H9 (cell line): ENCODE data around the gene SMARCD3. TPM values are rescaled to one million over a fixed set of nuclear protein-coding genes. Genes with fewer than 3 reads are reported as not detected.
A peak's percentile ranks its signal among the peaks of the same experiment; 100 is the strongest.

ENCODE experiments used
- DNase-seq: peaks from one replicate; pipeline ENCODE4 v3.0.0-alpha.2; 2017
- H2AFZ ChIP-seq: one replicate; pipeline ENCODE4 v1.6.1; 2013; ENCODE audit warnings: mild to moderate bottlenecking, low read length, control low read depth, moderate library complexity
- H2AK5ac ChIP-seq: 2 replicates; pipeline ENCODE4 v1.6.1; 2013; ENCODE audit warnings: low read length, control low read depth, mixed read lengths; ENCODE audit not compliant: insufficient read length
- H2BK120ac ChIP-seq: one replicate; pipeline ENCODE4 v1.6.1; 2013; ENCODE audit warnings: low read depth, mild to moderate bottlenecking, low read length, control low read depth, inconsistent platforms; ENCODE audit not compliant: poor library complexity, severe bottlenecking
- H2BK12ac ChIP-seq: 2 replicates; pipeline ENCODE4 v1.6.1; 2013; ENCODE audit warnings: low read length, control low read depth, mixed read lengths, low read depth; ENCODE audit not compliant: insufficient read length
- H2BK15ac ChIP-seq: 2 replicates; pipeline ENCODE4 v1.6.1; 2013; ENCODE audit warnings: low read depth, low read length, control low read depth
- H2BK20ac ChIP-seq: one replicate; pipeline ENCODE4 v1.6.1; 2013; ENCODE audit warnings: low read depth, mild to moderate bottlenecking, low read length, control low read depth, inconsistent platforms; ENCODE audit not compliant: poor library complexity, severe bottlenecking
- H2BK5ac ChIP-seq: 2 replicates; pipeline ENCODE4 v1.6.1; 2013; ENCODE audit warnings: low read length, control low read depth, mixed read lengths; ENCODE audit not compliant: insufficient read length
- H3K14ac ChIP-seq: 2 replicates; pipeline ENCODE4 v1.6.1; 2013; ENCODE audit warnings: low read length, control low read depth; ENCODE audit not compliant: insufficient read depth
- H3K18ac ChIP-seq: 2 replicates; pipeline ENCODE4 v1.6.1; 2013; ENCODE audit warnings: low read depth, mild to moderate bottlenecking, mixed read lengths, low read length, control low read depth; ENCODE audit not compliant: insufficient read length
- H3K23ac ChIP-seq: 2 replicates; pipeline ENCODE4 v1.6.1; 2013; ENCODE audit warnings: low read length, control low read depth, mixed read lengths, low read depth; ENCODE audit not compliant: insufficient read length
- H3K23me2 ChIP-seq: 2 replicates; pipeline ENCODE4 v1.6.1; 2013; ENCODE audit warnings: low read depth, mild to moderate bottlenecking, mixed read lengths, low read length, control low read depth; ENCODE audit not compliant: insufficient read length, poor library complexity, severe bottlenecking
- H3K27ac ChIP-seq: 2 replicates; pipeline ENCODE4 v1.5.1; 2013; ENCODE audit warnings: low read length, control low read depth, mixed read lengths, low read depth; ENCODE audit not compliant: insufficient read length
- H3K27me3 ChIP-seq: 2 replicates; pipeline ENCODE4 v1.6.1; 2013; ENCODE audit warnings: low read length, control low read depth, inconsistent platforms; ENCODE audit not compliant: insufficient read depth
- H3K4ac ChIP-seq: 2 replicates; pipeline ENCODE4 v1.6.1; 2013; ENCODE audit warnings: low read depth, mild to moderate bottlenecking, control low read depth, inconsistent platforms, low read length, moderate library complexity
- H3K4me1 ChIP-seq: 2 replicates; pipeline ENCODE4 v1.6.1; 2013; ENCODE audit warnings: low read length, control low read depth, inconsistent platforms; ENCODE audit not compliant: insufficient read depth
- H3K4me2 ChIP-seq: 2 replicates; pipeline ENCODE4 v1.6.1; 2013; ENCODE audit warnings: low read length, control low read depth, mixed read lengths; ENCODE audit not compliant: insufficient read length, insufficient read depth
- H3K56ac ChIP-seq: 2 replicates; pipeline ENCODE4 v1.6.1; 2013; ENCODE audit warnings: low read depth, mild to moderate bottlenecking, mixed read lengths, low read length, control low read depth; ENCODE audit not compliant: insufficient read length
- H3K79me1 ChIP-seq: 2 replicates; pipeline ENCODE4 v1.6.1; 2013; ENCODE audit warnings: low read depth, mild to moderate bottlenecking, moderate library complexity, low read length, control low read depth, inconsistent platforms; ENCODE audit not compliant: insufficient read depth, poor library complexity, severe bottlenecking
- H3K79me2 ChIP-seq: 2 replicates; pipeline ENCODE4 v1.6.1; 2013; ENCODE audit warnings: low read length, control low read depth, inconsistent platforms; ENCODE audit not compliant: insufficient read depth
- H3K9ac ChIP-seq: 2 replicates; pipeline ENCODE4 v1.6.1; 2013; ENCODE audit warnings: low read length, control low read depth, mixed read lengths; ENCODE audit not compliant: insufficient read length; ENCODE audit errors: extremely low read depth
- H3K9me3 ChIP-seq: one replicate; pipeline ENCODE4 v1.6.1; 2013; ENCODE audit warnings: low read depth, low read length, inconsistent platforms; ENCODE audit not compliant: control insufficient read depth
- H3T11ph ChIP-seq: one replicate; pipeline ENCODE4 v1.6.1; 2013; ENCODE audit warnings: mild to moderate bottlenecking, low read length, control low read depth, inconsistent platforms
- H4K20me1 ChIP-seq: one replicate; pipeline ENCODE4 v1.6.1; 2013; ENCODE audit not compliant: control insufficient read depth, insufficient read length, insufficient read depth
- H4K5ac ChIP-seq: 2 replicates; pipeline ENCODE4 v1.6.1; 2013; ENCODE audit warnings: low read depth, mild to moderate bottlenecking, mixed read lengths, low read length, control low read depth; ENCODE audit not compliant: insufficient read length
- H4K8ac ChIP-seq: replicated peaks from 2 replicates; pipeline ENCODE4 v1.6.1; 2013; ENCODE audit warnings: low read length, control low read depth, mixed read lengths, low read depth; ENCODE audit not compliant: insufficient read length
- H4K91ac ChIP-seq: 2 replicates; pipeline ENCODE4 v1.6.1; 2013; ENCODE audit warnings: low read depth, mild to moderate bottlenecking, moderate library complexity, mixed read lengths, low read length, control low read depth; ENCODE audit not compliant: insufficient read length
- H3K27ac Mint-ChIP-seq, 3 experiments: 2 replicates in 2 of 3; 3 replicates in 1 of 3; pipeline ENCODE4 v1.8.0; 2020 to 2021; ENCODE audit warnings: mixed read lengths in 3 of 3, mild to moderate bottlenecking in 1 of 3, moderate library complexity in 1 of 3
- H3K27me3 Mint-ChIP-seq: 2 replicates; pipeline ENCODE4 v1.8.0; 2021; ENCODE audit warnings: low read depth, mild to moderate bottlenecking, moderate library complexity, mixed read lengths
- H3K36me3 Mint-ChIP-seq, 3 experiments: 2 replicates in 2 of 3; 3 replicates in 1 of 3; pipeline ENCODE4 v1.8.0; 2020 to 2021; ENCODE audit warnings: low read depth in 3 of 3, mixed read lengths in 3 of 3; ENCODE audit not compliant: insufficient read depth in 1 of 3
- H3K4me1 Mint-ChIP-seq, 2 experiments: 2 replicates each; pipeline ENCODE4 v1.8.0; 2020; ENCODE audit warnings: mixed read lengths in 2 of 2
- H3K4me3 Mint-ChIP-seq, 2 experiments: 2 replicates in 1 of 2; 3 replicates in 1 of 2; pipeline ENCODE4 v1.8.0; 2020 to 2021; ENCODE audit warnings: mild to moderate bottlenecking in 2 of 2, mixed read lengths in 2 of 2, moderate library complexity in 1 of 2
- H3K9me3 Mint-ChIP-seq, 2 experiments: 2 replicates in 1 of 2; 3 replicates in 1 of 2; pipeline ENCODE4 v1.8.0; 2020; ENCODE audit warnings: mild to moderate bottlenecking in 2 of 2, mixed read lengths in 2 of 2, moderate library complexity in 1 of 2
- CTCF ChIP-seq: fragments of 200-600 bp; sonication (generic); conservative IDR thresholded peaks from 3 replicates; pipeline ENCODE4 v1.8.0; 2021; ENCODE audit warnings: antibody characterized with exemption, mild to moderate bottlenecking
- WGBS: extraction: QIAGEN DNeasy Blood & Tissue Kit; methylation state at CpG from one replicate; pipeline ENCODE4 v1.1.7; 2013; ENCODE audit warnings: missing lambda C conversion rate, low lambda C conversion rate, mixed read lengths; ENCODE audit not compliant: insufficient read length; ENCODE audit errors: extremely low coverage; 5-methylcytosine and 5-hydroxymethylcytosine counted together
- total RNA-seq: library from RNA; stranded (reverse); gene quantifications from 2 replicates; pipeline ENCODE4 v1.2.1, GENCODE V29; 2021

Gene SMARCD3
- total RNA-seq, 1 experiment from 2014 or later = 5.0 TPM

DNA sequence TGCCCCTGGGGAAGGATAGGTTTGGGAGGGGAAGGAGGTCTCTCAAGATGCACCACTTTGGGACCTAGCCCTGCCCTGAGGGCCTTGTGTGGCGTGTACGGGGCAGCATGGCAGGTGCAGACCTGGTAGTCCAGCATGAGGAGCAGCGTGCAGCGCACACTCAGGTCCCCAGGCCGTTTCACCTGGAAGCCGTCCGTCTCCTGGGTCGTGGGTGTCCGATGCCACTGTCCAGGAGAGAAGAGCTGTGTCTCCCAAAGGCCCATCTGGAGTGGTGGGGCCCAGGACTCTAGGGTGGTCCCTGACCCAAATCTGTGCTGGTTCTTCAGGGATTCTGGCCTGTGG, 6.8 kb downstream of the SMARCD3 start:
- no peak overlapping the region for H2BK120ac ChIP-seq
- no peak overlapping the region for H2BK5ac ChIP-seq
- H4K91ac ChIP-seq = no peak overlapping the region
- no peak for TF ChIP-seq CTCF
- no peak overlapping the region for H3K56ac ChIP-seq
- H3K4me1 ChIP-seq = no peaks in the 10 kb centered on the region; the same call in 1 of the 2 replicates
- no peak overlapping the region; the same call in 1 of the 2 replicates for H3K14ac ChIP-seq
- no peak overlapping the region for H2BK20ac ChIP-seq
- no peak overlapping the region for H2AK5ac ChIP-seq
- H3K18ac ChIP-seq = no peak overlapping the region
- no peak overlapping the region for H3K27ac ChIP-seq
- WGBS = no CpG with 5 or more reads among the region's 9 CpGs
- peaks cover 25 to 34% of the 10 kb centered on the region in 2 experiments for H3K4me1 Mint-ChIP-seq
- H3K9ac ChIP-seq = no peak overlapping the region
- H3K4me2 ChIP-seq = no peak overlapping the region
- H2BK15ac ChIP-seq = no peak overlapping the region
- no peak overlapping the region for H4K5ac ChIP-seq
- no peaks in the 10 kb centered on the region for H3K79me2 ChIP-seq
- no peak overlapping the region for H3K23ac ChIP-seq
- H3K27me3 Mint-ChIP-seq = peaks cover 31% of the 10 kb centered on the region
- H3K27me3 ChIP-seq = no peaks in the 10 kb centered on the region; the same call in 1 of the 2 replicates
- no peak overlapping the region for H3K4me3 Mint-ChIP-seq
- no peaks in the 10 kb centered on the region for H3K23me2 ChIP-seq
- no peak overlapping the region for H2BK12ac ChIP-seq
- no peaks in the 10 kb centered on the region for H3K79me1 ChIP-seq
- H3K27ac Mint-ChIP-seq = peak overlapping the region in 1 of 3 experiments; percentile 53; a peak in 1 of 7 replicates
- H3K4ac ChIP-seq = no peak overlapping the region
- H4K20me1 ChIP-seq = no peaks in the 10 kb centered on the region
- H2AFZ ChIP-seq = no peak overlapping the region
- no peak for DNase-seq
- no peak overlapping the region for H4K8ac ChIP-seq
- no peaks in the 10 kb centered on the region for H3K9me3 ChIP-seq
- H3K36me3 Mint-ChIP-seq = peaks cover 2 to 9% (median 6%) of the 10 kb centered on the region in 3 experiments; a peak in 6 of 7 replicates
- no peak overlapping the region for H3T11ph ChIP-seq
- H3K9me3 Mint-ChIP-seq = no peaks in the 10 kb centered on the region; a peak in 1 of 5 replicates
